GM21390 (cell line): ENCODE results near the gene B4GALT2.

Experiments used
- ATAC-seq: cut with Tn5 transposase; IDR thresholded peaks from one replicate; pipeline ENCODE4 v1.9.1; 2021; ENCODE audit not compliant: unreplicated experiment

Gene B4GALT2

DNA sequence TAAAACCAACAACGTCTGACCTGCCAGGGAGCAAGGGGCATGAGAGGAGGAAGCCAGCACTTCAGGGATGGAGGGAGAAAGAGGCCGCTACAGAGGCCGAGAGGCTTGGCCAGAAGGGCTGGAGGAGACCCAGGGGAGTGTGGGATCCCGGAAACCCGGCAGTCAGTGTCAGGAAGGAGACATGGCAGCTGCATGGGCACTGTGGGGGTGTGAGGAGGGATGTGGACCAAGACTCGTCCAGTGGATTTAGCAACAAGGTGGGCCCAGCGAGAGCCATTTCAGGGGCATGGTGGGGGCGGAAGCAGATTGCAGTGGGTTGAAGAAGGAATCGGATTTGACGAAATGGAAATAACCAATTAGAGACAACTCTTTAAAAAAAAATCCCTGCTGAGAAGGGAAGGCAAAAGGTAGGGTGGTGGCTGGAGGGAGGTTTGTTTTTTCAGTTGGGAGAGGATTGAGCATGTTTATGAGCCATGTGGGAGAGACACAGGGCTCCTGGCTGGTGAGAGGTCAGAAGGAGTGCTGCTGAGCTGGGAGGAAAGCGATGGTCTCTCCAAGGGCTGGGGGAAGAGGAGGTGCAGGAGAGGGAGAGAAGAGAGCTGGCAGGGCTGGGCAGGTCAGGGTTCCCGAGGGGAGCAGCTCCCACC lies 4.4 kb downstream of the B4GALT2 start:
- ATAC-seq = no peak

DNA sequence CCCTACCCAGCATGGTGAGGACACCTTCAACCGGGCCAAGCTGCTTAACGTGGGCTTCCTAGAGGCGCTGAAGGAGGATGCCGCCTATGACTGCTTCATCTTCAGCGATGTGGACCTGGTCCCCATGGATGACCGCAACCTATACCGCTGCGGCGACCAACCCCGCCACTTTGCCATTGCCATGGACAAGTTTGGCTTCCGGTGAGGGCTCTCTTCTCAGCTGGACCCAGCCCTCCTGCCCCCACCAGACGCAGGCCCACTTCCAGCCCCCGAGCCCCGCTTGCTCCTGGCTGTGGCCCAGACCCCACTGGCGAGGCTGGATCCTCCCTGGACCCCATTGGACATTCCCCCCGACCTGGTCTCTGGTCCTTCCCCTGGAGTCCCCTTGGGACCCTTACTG lies 5.8 kb downstream of the B4GALT2 start:
- no peak for ATAC-seq

DNA sequence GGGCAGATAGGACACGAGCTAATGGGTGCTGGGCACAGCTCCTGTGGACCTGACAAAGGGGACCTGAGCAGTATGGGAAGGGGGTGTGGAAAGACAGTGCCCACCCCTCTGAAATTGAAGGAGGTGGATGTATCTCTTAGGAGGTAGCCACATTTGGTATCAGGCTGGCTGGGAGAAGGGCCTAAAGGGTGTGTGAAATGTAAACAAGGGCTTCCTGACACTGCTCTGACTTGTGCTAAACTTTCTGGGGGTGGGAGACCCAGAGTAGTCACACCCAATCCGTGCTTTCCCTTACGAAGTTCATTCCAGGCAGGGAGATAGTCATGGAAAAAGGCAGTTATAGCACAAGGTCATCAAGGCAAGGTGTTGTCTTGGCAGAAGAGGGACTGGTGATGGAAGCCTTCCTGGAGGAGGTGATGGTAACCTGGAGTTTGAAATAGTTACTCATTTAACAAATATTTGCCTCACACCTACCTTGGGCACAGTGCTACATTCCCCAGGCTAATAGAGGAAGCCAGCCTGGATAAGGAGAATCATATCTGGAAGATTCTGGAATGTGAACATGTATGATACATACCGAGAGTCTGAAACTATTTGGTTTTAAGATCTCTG lies 7.1 kb downstream of the B4GALT2 start:
- ATAC-seq = no peak

DNA sequence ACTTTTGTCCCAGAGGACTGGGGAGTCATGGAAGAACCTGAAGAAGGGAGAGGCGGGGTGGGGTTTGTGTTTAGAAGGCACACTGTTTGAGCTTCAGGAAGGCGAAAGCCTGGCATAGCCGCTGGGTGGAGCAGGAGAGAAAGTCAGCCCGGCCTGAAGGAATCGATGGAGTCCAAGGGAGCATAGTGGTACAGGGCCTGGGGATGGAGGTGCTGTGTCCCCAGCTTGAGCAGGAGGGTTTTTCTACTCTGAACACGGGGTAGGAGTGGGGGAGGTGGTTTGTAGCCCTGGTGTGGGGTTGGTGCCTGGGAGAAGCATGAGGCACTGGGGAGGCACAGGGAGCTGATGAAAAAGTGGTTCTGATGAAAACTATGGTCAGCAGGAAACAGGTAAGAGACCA lies 7.7 kb downstream of the B4GALT2 start:
- no peak for ATAC-seq

DNA sequence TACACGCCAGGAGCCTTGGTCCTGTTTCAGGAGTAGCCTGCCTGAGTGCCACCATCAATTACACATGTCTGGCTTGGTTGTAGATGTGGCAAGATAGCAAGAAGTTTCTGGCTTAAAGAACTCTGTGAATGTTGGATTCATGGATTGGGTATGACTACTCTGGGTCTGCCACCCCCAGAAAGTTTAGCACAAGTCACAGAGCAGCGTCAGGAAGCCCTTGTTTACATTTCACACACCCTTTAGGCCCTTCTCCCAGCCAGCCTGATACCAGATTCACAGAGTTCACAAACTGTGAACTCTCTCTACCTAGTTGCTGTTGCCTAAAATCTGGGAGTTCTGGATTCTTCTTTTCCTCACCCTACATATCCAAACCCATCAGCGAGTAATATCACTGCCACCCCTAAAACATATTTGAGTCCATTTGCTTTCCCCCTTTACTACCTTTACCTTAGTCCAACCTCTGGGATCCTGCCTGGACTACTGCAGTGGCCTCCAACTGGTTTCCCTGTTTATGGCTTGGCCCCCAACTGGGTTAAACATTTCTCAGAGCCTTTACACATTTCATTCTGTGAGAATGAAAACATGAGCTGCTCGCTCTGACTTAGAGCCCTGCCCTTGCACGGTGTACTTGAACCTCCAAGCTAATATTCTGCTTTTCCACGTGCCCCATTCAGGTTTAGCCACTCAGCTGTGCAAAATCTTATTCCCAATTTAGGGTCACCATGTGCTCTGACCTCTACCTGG lies 8.3 kb downstream of the B4GALT2 start:
- no peak for ATAC-seq

DNA sequence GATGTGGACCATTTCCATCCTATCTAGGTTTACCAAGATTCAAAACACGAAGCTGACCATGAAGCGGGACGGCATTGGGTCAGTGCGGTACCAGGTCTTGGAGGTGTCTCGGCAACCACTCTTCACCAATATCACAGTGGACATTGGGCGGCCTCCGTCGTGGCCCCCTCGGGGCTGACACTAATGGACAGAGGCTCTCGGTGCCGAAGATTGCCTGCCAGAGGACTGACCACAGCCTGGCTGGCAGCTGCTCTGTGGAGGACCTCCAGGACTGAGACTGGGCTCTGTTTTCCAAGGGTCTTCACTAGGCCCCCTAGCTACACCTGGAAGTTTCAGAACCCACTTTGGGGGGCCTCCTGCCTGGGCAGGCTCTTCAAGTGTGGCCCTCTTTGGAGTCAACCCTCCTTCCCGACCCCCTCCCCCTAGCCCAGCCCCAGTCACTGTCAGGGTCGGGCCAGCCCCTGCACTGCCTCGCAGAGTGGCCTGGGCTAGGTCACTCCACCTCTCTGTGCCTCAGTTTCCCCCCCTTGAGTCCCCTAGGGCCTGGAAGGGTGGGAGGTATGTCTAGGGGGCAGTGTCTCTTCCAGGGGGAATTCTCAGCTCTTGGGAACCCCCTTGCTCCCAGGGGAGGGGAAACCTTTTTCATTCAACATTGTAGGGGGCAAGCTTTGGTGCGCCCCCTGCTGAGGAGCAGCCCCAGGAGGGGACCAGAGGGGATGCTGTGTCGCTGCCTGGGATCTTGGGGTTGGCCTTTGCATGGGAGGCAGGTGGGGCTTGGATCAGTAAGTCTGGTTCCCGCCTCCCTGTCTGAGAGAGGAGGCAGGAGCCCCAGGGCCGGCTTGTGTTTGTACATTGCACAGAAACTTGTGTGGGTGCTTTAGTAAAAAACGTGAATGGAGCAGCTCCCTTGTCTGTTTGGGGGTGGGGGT lies 11.5 kb downstream of the B4GALT2 start:
- ATAC-seq = no peak

DNA sequence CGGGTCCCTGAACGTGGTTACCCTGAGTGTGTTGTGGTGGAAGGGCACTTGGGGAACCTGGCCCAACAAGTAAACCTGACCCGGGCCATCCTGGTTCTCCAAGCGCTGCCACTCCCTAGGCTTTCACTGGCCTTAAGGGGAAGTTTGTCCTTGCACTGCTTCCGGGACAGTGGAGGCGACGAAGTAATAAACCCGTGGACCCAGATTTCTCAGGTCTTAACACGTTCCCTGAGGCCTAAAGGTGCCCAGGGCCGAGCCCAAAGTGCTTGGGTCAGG lies 12.1 kb downstream of the B4GALT2 start:
- no peak for ATAC-seq

DNA sequence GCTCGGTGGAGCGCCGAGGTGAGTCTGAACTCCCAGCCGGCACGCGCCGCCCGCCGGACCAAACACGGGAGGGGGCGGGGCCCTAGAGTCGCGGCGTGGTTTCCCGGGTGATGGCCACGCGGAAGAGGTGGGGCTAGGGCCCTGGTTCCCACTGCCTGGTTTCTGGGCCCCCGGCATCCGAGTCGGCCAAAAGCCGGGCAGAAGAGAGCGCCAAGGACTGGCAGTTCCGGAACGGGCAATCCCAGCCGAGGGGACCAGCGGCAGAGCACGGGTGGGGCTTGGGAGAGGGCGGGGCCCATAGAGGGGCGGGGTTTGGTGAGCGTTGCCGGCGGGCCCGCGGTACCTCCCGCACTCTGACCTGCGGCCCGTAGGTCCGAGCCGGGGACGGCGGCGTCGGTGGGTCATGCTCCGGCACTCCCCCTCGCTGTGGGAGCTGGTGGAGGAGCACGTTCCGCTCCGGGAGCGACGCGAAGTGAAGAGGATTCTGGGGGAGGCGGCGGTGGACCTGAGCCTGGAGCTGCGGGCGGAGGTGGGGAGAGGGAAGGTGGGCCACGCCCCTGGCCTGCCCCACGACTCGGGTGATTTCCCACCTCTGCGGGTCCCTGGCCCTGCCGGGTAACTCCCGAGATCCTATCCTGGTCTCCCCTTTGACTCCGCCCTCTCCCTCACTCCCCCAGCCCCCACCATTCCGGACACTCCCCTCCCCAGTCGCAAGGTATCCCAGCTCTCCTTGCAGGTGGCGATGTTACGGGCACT lies 12.6 kb downstream of the B4GALT2 start, which contains the start of gene CCDC24:
TSS of gene CCDC24 (plus strand) at position 124 of the 756 bp plus-strand sequence. CDS start at position 404, 280 bp downstream.
- ATAC-seq = peak; percentile 67

DNA sequence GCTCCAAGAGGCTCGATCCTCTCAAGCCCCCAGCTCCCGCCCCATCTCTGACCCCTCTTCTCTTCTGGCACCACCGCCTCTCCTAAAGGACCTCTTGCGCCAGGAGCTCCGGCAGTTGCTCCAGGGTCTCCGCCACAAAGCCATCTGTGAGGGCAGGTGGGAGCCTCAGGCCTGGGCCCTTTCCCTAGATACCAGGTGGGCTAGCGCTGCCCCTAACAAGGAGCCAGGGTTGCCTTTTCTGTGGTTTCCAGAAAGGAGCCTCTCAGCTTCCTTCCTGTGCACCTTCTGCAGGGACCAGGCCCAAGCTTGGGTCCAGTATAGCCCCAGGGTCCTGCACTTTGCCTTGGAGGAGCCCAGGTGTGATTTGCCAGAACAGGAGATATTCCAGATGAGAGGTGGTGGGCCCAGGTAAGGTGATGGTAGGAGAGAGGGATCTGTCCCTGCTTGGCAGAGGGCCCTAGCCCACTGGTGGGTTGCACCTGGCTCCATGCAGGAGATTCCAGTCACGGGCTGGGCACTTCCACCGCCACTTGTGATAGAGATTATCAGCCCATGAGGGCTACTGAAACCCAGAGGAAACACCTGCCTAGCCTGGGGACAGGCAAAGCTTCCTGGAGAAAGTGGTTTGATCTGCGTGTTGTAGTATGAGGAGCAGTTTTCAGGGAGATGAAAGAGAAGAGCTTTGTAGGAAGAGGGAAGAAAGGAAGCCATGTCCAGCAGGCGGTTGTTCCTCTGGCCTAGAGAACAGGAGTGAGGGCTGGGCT lies 13.4 kb downstream of the B4GALT2 start:
- no peak for ATAC-seq

DNA sequence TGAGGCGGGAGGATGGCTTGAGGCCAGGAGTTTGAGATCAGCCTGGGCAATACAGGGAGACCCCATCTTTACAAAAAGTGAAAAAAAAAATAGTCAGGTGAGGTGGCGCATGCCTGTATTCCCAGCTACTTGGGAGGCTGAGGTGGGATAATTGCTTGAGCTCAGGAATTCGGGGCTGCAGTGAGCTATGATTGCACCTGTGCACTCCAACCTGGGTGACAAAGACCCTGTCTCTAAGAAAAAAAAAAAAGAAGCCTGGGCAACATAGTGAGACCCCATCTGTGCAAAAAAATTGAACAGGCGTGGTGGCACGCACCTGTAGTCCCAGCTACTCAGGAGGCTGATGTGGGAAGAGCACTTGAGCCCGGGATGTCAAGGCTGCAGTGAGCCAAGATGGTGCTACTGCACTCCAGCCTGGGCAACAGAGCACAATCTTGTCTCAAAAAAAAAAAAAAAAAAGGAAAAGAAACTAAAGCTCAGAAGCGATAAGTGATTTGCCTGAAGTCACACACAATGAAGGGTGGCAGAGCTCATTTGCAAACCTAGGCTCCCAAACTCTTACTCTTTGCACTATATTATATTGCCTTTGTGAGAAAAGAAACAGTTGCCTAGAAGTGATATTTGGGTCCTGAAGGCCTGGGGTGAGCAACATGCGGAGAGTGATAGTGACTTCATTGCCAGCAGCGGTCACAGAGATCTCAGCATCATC lies 14.3 kb downstream of the B4GALT2 start:
- ATAC-seq = no peak

DNA sequence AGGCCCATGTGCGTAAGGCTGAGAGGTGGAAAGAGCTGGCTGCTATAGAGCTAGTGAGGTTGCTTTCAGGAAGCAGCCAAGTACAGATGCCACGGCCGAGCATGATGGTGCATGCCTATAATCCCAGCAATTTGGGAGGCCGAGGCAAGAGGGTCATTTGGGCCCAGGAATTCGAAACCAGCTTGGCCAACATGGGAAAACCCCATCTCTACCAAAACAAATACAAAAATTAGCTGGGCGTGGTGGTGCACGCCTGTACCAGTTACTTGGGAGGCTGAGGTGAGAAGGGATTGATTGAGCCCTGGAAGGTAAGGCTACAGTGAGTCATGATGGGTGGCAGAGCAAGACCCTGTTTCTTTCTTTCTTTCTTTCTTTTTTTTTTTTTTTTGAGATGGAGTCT lies 15.1 kb downstream of the B4GALT2 start:
- ATAC-seq = no peak

DNA sequence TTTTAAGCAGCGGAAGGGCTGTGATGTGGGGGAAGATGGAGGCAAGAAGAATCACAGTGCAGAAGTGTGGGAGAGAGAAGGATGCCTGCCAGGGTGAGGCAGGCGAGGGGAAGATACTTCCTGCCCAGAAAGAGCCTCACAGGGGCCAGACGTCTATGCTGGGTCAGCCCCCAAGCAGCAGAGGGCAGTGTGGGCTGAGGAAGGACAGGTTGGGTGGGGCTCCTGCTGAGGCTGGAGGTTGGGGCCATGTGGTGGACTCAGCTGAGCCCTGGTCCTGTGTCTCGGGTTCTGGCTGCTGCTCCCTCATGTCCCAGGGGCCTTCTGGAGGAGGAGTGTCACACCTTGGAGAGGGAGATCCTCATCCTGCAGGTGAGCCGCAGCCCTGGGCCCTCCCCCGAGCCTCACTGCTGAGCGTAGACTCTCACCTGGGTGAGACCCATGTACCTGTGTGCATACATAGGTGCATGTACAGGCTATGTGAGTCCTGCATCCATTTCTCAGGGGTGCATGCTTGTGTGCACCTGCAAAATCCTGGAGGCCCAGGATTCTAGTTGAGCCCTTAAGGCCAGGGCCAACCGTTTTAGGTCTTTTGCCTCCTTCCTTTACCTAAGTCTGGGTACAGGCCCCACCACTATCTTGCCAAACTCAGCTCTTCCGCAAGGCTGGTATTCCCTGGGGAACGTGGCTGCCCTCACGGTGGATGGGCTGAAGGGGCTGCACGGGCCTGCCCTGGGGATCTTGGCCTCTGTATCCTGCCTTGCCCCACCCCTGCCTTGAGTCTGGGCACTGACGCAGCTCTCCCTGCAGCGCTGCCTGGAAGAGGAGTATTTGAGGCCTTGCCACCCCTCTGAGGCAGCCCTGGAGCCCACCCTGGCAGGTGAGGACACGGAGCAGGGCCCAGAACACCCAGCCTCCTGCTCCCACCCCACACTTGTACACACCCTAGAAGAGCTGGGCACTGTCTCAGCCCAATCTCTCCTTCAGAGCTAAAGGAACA lies 16.1 kb downstream of the B4GALT2 start:
- ATAC-seq = no peak

DNA sequence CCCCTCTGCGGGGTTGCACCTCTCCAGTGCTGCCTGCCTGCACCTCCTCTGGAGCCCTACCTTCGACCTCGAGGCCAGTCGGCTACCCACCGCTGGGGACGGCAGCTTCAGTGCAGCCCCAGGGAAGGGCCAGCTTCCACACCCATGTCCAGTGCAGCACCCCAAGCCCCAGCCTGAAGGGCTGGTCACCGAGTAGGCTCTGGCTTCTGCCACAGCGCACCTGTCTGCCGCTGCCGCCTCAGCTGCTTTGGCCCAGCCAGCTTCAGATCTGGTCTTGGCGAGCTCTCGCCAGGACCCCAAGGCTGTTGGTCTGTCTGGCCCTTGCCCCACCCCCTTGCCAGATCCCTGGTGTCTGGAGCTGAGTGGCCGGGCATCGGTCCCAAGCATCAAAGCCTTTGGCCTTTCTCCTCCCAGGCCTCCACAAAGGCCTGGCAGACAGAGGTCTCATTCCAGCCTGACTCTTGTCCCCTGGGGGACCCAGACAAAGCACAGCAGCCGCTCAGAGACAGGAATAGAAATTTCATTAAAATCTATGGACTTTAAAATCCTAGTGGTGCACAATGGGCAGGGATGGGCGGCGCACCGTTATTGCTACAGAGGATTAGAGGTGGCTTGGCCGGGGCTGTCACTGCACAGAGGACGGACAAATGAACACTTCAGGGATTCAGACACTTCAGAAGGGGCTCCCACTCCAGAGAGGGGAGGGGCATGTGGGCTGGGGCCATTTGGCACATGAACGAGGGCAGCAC lies 17.1 kb downstream of the B4GALT2 start:
- no peak for ATAC-seq

DNA sequence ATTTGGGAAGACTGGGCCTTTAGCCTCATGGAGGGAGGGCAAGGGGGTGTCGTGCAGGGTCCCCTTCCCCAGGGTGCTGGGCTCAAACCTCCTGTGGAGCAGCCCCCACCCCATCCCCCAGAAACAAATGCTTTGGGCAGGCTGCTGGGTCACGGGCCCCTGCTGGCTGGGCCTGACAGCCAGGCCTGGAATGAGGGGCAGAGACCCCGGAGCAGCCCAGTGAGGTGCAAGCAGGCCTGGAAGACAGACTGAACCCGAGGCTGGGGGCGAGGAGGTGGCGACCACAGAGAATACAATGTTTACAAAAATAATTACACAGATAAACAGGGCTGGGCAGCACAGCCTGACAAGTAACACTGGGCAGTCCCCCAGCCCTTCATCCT lies 17.7 kb downstream of the B4GALT2 start:
- no peak for ATAC-seq

DNA sequence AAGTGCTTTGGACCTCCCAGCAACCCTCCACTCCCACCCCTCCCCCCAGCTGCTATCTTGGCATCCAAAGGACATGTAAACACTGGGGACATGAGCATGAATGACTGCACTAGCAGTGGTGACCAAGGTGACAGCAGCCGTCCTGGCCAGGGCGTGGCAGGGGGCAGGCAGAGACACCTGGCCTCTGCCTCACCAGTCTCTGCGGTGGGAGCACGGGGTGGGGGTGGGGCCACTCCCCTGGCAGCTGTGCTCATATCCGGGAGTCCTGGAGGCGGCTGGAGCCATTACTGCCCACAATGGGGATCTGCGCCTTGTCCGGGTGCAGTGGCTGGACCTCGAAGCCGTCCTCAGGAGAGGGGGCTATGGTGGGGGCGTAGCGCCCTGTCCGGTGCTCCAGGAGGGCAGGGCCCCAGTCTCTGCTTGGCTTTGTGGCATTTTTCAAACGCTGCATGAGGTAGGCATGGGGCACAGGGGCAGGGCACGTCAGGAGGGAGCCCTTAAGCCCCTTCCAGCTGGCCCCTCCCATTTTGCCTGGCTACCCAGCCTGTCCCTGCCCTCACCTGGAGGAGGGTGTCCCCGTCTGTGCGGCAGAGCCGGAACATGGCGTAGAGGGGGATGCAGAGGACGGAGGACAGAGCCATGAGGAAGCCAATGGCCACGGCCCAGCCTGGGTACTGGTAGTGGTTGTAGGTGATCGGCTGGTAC lies 18.4 kb downstream of the B4GALT2 start:
- ATAC-seq = no peak

DNA sequence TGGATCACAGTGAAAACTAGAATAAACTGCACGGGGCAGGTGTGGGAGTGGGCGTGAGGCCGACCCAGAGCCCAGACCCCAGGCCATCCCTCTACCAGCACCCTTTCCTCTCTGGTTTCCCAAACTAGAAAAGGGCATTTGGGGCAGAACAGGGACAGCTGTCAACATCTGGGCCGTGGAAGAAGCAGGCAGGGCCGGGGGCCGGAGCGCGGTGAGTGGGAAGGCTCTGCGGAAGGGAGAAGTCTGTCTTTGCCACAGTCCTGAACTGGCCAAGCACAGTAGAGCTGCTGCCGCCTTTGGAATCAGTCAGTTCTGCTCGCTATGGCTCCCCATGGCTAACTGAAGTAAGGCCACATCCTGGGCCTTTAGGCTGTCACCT lies 19.0 kb downstream of the B4GALT2 start:
- no peak for ATAC-seq

DNA sequence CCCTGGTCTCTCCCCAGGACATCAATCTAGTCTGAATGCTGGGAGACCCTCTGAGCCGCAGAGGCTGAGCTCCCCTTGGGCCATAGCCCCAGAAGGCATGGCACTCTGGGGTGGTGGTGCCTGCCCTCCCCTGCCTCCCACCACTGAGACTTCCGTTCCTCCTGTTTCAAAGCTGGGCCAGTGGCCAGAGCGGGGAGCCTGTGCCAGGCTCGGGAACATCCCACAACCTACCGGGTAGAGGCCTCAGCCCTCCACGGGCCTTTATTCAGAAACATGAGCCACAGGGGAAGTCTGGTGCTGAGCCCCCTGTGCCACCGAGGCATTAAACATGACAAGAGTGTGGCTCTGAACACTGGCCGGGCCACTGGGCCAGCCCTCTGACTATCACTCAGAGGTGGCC lies 20.4 kb downstream of the B4GALT2 start:
- no peak for ATAC-seq
